NCI-H748 (cell line): ENCODE results near the gene SPATA7.

Source experiments
- DNase-seq: peaks from one replicate; lab custom pipeline; 2025; ENCODE audit not compliant: unreplicated experiment; lab: John Stamatoyannopoulos, UW

Gene SPATA7

DNA sequence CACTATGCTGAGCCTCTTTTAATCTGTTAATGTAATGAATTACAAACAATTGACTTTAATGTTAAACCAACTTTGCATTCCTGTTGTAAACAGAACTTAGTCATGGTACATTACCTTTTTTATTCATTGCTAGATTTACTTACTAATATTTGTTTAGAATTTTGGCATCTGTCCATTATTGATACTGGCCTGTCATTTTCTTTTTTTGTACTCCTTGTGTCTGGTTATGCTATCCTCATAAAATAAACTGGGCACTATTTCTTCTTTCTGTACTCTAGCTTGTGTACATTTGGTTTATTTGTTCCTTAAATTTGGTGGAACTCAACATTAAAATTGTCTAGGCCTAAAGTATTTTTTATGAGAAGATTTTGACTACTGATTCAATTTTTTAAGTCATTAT, 32.1 kb downstream of the SPATA7 start:
- peak; percentile 55 for DNase-seq

- no peak for DNase-seq
These were observed 34.7 kb downstream of the SPATA7 start for GRCh38 chr14:88420187-88420586.

- no peak for DNase-seq
These were observed 35.8 kb downstream of the SPATA7 start for GRCh38 chr14:88421286-88421685.

DNA sequence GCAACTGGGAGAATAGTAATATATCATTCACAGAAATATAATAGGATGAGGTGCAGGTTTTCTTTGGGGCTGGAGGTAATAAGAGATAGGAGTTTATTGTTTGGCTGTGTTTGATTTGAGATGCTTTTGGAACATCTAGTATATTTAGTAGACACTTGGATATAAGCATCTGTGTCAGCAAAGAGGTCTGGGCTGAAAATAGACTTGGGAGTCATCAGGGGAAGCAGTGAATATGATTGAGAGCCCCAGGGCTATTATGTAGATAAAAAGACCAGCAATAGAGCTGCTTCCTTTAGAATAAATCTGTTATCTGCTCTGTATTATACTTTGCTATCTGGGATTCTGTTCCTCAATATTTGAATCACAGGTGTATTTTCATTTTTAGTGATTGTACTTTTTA, 36.6 kb downstream of the SPATA7 start:
- no peak for DNase-seq

- no peak for DNase-seq
These were observed 37.6 kb downstream of the SPATA7 start for GRCh38 chr14:88422919-88423650.

GRCh38 chr14:88424573-88424972, 39.1 kb downstream of the SPATA7 start:
- no peak for DNase-seq

DNA sequence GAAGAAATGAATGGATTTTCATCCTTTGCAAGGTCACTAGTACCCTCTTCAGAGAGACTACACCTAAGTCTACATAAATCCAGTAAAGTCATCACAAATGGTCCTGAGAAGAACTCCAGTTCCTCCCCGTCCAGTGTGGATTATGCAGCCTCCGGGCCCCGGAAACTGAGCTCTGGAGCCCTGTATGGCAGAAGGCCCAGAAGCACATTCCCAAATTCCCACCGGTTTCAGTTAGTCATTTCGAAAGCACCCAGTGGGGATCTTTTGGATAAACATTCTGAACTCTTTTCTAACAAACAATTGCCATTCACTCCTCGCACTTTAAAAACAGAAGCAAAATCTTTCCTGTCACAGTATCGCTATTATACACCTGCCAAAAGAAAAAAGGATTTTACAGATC, 40.8 kb downstream of the SPATA7 start:
- DNase-seq = no peak

DNA sequence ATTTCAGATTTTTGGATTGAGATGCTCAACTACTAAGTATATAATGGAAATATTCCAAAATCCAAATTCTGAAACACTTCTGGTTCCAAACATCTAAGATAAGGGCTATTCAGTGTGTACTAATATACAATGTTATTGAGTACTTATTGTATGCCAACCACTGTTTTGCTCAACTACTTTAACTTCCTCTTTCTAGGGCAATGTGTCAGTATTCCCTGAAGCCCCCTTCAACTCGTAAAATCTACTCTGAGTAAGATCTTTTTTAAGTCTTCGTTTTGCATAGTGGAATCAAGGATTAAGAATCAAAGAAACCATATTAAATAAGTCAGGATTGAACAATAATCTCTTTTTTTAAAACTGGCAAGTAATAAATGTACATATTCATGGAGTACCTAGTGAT, 45.5 kb downstream of the SPATA7 start:
- DNase-seq = no peak

DNA sequence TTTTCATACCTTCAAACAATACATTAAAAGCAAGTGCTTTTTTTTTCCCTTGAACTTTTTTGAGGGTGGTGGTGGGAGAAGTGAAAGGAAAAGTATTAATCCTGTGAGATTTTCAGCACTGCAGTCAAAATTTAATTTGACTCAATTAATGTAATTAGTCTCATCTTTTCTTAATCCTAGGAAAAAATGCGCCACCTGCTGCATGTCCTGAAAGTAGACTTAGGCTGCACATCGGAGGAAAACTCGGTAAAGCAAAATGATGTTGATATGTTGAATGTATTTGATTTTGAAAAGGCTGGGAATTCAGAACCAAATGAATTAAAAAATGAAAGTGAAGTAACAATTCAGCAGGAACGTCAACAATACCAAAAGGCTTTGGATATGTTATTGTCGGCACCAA, 52.2 kb downstream of the SPATA7 start:
- DNase-seq = peak; percentile 11

GRCh38 chr14:88439088-88439487, 53.6 kb downstream of the SPATA7 start:
- DNase-seq = no peak

DNA sequence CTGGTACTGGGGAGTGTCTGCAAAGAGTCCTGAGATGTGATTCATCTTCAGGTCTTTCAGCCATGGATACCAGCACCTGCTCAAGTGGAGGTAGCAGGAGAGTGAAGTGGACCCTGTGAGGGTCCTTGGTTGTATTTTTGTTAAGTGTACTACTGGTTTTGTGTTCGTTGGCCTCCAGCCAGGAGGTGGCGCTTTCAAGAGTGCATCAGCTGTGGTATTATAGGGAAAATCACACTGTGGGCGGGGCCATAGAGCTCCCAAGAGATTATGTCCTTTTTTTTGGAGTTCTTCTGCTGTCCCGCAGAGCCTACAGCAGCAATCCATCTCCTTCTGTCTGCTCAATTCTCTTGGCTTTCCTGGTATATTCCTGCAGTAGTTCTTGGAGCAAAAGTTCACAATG, 66.8 kb downstream of the SPATA7 start:
- DNase-seq = no peak

DNA sequence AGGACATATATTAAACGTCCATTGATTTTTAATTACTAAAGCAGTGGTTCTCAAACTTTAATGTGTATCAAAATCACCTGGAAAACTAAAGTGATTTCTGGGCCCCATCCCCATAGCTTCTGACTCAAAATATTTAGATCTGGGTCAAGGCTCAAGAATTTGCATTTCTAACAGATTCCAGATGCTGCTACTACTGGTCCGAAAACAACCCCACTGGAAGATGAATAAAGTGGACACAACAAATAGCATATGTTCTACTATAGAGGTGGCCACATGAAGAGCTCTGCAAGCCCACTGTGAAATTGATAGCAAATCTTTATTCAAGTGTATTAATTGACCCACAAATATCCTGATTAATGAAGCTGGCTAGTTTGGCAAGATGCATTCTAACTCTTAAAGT, 69.4 kb downstream of the SPATA7 start:
- no peak for DNase-seq

DNA sequence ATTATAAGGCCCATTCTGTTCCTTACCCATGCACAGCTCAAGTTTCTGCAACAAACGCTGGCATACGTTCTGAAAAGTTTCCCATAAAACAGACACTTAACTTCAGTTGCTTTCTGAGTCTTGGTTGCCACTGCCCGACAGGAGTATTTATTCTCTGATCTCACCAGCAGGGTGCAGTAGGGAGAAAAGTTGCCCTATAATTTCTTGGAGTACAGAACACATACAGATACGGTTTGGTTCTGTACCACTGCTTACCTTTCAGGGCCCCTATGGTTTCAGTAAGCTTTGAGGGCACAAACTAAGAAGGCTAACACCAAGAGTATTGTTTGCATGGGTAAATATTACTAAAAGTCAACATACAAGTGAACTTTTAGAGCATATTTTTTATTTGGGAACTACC, 77.9 kb downstream of the SPATA7 start:
- DNase-seq = peak; percentile 20

- DNase-seq = no peak
These were observed 82.9 kb downstream of the SPATA7 start for GRCh38 chr14:88468406-88468805.

DNA sequence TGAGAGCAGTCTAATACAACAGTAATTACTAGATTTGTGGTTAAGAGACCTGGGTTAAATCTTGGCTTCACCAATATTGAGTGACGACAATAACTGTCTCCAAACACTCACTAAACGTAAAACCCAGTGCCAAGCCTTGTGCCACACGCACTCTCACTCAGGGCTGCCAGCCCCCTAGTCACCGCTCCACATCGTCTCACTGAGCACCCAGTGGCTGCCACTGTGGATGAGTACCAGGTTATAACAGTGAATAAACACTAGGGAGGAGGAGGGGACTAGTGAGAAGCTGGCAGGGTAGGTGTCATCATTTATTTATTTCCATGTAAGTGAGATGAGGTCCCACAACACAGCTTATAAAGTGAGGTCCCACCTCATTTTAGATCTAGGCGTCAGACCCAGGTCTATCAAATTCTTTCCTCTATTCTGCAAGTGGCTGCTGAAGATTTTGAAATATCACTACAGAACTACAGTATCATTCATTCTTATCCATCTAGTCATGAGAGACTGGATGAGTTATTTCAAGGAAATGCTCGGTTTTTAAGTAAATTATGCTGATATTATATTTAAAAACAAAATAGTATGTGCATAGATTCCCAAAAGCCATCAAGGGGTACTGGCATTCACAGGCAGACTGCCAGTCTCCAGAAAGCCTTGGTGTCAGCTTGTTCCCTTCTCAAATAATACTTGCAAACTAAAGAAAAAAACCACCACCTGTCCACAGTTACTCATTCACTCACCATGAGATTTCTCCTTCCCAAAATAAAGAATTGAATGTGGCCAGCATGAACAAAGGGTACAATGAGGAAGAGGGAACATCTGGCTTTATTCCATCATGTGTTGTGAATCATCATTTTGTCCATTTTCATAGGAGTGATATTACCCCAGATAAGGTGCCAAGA, 85.3 kb downstream of the SPATA7 start:
- DNase-seq = no peak

DNA sequence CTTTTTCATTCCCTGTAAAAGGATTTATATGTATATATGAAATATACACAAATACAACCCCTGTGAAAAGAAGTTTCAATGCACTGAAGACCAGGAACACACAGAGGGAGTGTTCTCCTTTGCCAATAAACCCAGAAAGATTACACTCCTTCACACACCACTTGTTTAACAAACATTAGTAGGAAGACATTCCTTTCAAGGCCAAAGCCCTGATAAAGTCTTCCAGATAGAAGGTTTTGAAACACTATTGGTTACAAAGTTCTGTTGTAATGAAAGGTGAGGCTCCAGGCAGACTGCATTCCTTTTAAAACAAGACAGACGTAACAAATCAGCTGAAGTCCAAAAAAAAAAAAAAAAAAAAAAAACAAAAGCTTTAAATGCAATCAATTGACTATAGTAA, 88.3 kb downstream of the SPATA7 start:
- DNase-seq = no peak

- DNase-seq = peak; percentile 75
These were observed 90.8 kb downstream of the SPATA7 start for GRCh38 chr14:88476214-88476774.

DNA sequence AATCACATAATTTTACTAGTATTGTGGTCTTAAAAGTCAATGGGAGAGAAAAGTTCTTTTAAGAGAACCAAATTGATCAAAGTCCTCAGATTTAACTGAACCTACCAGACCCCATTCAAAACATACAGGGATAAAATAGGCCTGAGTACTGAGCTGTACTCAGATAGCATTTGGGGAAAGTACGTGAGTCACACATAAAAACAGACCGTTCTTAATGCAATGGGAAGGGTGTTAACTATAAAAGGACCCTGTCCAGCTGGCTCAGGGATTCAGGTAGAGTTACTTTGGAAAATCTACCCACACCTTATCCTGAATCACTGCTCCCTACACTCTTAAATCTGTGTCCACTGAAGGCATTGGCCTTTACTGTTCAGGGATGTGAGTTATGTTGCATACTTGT, 91.4 kb downstream of the SPATA7 start:
- DNase-seq = no peak

DNA sequence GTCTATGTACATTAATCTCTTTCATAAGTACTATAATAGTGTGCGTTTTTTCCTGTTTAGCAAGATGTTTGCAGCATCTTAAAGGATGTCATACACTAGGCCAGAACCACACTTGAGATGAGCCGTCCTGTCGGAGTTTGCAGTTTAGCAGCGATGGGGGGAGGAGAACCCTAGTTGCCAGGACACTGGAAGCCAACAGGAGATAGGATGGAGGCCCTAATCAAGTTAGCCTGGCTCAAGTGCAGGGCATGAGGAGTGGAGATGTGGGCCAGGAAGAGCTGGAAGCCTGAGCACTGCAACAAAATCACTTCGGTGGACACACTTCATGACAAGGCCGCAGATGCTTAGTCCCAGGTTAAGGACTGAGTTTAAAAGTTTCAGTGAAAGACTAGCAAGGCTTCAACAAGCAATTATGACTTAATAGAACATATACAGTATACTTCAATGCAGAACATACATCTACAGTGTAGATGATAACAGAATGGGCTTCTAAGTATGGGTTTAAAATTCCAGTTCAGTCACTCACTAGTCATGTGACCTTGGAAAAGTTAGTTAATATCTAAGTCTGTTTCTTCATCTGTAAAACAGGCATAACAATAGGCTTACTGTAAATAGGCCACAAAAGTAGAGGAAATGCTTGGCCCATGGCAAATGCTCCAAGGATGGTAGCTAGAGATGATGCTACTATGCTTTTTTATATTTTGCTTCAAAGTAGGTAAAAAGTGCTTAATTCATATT, 92.2 kb downstream of the SPATA7 start:
- no peak for DNase-seq

- DNase-seq = no peak
These were observed 93.5 kb downstream of the SPATA7 start for GRCh38 chr14:88478931-88479330.

GRCh38 chr14:88479574-88479987, 94.1 kb downstream of the SPATA7 start:
- DNase-seq = no peak
